GM19238 (cell line): ENCODE data around the gene RNU5D-1.
"Not testable (repeated sequence)": the region's sequence is repeated elsewhere in the genome, so short reads cannot be mapped to it uniquely, and the experiment has no call there.

Experiments
- DNase-seq: peaks from one replicate; pipeline ENCODE4 v3.0.0; 2011; ENCODE audit warnings: low spot score; ENCODE audit not compliant: insufficient read length

RNU5D-1 gene

GRCh38 chr1:44730741-44731512 is at the start of gene RNU5D-1:
TSS of gene RNU5D-1 (minus strand) at chr1:44731170.
- DNase-seq, result peak; percentile 82

GRCh38 chr1:44780583-44781121 is 49.7 kb upstream of the RNU5D-1 start:
- DNase-seq, result no peak

- DNase-seq, result no peak
These were observed 48.0 kb upstream of the RNU5D-1 start for GRCh38 chr1:44778705-44779576.

GRCh38 chr1:44777969-44778635 is 47.1 kb upstream of the RNU5D-1 start:
- no peak for DNase-seq

- no peak for DNase-seq
These were observed 46.6 kb upstream of the RNU5D-1 start for GRCh38 chr1:44777547-44777946.

GRCh38 chr1:44776730-44777068 is 45.7 kb upstream of the RNU5D-1 start:
- no peak for DNase-seq

- DNase-seq, result peak; percentile 24
These were observed 45.2 kb upstream of the RNU5D-1 start for GRCh38 chr1:44775930-44776729.

GRCh38 chr1:44775078-44775929 is 44.3 kb upstream of the RNU5D-1 start, which contains the start of gene RPS8:
TSS of gene RPS8 (plus strand) at chr1:44775540. CDS start at chr1:44775597, 57 bp downstream.
- peak; percentile 78 for DNase-seq

GRCh38 chr1:44766421-44766820 is 35.5 kb upstream of the RNU5D-1 start:
- DNase-seq, result not testable (repeated sequence)

GRCh38 chr1:44760876-44761275 is 29.9 kb upstream of the RNU5D-1 start:
- no peak for DNase-seq

GRCh38 chr1:44759077-44759476 is 28.1 kb upstream of the RNU5D-1 start:
- DNase-seq, result no peak

- DNase-seq, result no peak
These were observed 26.4 kb upstream of the RNU5D-1 start for GRCh38 chr1:44757420-44757819.

GRCh38 chr1:44747878-44748277 is 16.9 kb upstream of the RNU5D-1 start:
- no peak for DNase-seq

- no peak for DNase-seq
These were observed 12.2 kb upstream of the RNU5D-1 start for GRCh38 chr1:44743211-44743610.

GRCh38 chr1:44740179-44740617 is 9.2 kb upstream of the RNU5D-1 start:
- no peak for DNase-seq

GRCh38 chr1:44739307-44740178 is 8.6 kb upstream of the RNU5D-1 start, which contains the start of gene KIF2C:
TSS of gene KIF2C (plus strand) at chr1:44739837. CDS start at chr1:44739933, 96 bp downstream.
- DNase-seq, result peak; percentile 99

GRCh38 chr1:44738953-44739306 is 8.0 kb upstream of the RNU5D-1 start:
- not testable (repeated sequence) for DNase-seq

- no peak for DNase-seq
These were observed 5.0 kb upstream of the RNU5D-1 start for GRCh38 chr1:44735992-44736391.

GRCh38 chr1:44733784-44734183 is 2.8 kb upstream of the RNU5D-1 start:
- DNase-seq, result no peak
